Tibial nerve (tissue), 4 donors: ENCODE data around the gene FDPS.

Experiments
- EP300 ChIP-seq, 2 donors: sonication (generic); formaldehyde crosslinking; IDR thresholded peaks; one replicate each; pipeline ENCODE4 v1.6.1; 2017; ENCODE audit warnings: antibody characterized with exemption in 2 of 2, mild to moderate bottlenecking in 1 of 2
- POLR2A ChIP-seq, 2 donors: fragments of 450-650 bp; IDR thresholded peaks; one replicate each; pipeline ENCODE4 v1.6.1; 2017; ENCODE audit warnings: antibody characterized with exemption in 2 of 2, mild to moderate bottlenecking in 2 of 2, moderate library complexity in 2 of 2
- TF ChIP-seq, protein P1 (sequence below), 5 experiments: fragments of 200-600 bp in 3 of 5; fragments of 450-650 bp in 2 of 5; sonication (generic) in 3 of 5; IDR thresholded peaks; one replicate each; pipeline ENCODE4 v1.5.1; 2016 to 2019; ENCODE audit warnings: antibody characterized with exemption in 5 of 5, mild to moderate bottlenecking in 3 of 5, moderate library complexity in 2 of 5

DNA sequence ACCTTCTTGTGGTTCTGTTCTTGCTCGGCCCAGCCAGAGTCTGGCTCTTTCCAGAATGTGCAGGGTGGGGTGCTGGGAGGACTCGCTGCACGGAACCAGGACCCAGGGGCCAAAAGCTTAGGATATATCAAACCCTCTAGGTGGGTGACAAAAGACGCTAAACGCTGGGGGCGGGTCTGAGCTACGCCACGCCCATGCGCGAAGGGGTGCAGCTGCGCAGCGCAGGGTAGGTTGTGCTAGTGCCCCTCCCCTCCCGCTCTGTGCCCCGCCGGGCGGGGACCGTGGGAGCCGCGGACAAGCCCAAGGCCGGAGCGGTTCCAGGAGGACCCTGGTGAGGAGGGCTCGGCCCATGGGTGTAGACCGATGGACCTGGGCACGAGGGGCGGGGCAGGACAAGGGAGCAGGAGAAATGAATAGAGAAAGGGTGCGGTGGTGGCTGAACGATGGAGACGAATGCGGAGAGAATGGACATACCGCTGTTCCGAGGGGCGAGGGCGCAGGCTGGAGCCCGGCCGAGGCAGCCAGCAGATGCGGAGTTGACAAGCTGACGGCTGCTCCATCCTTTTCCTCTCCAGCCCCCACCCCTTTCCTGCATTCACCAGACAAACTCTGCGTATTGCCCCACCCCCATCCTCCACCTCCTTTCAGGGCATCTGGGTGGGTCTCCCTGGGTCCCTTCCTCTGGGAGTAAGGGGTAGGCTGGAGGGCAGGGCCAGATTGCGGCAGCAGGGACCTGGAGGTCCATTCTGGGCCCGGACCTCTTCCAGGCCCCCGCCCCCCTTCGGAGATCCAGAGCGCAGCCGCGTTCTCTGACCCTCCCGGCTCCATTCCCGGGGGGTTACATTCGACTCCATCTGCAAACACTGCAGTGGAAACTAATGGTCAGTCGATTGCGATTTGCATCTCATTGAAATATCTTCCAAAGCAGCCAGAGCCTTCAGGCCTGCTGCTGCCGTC is 12.3 kb downstream of the FDPS start, which contains the start of gene RUSC1:
- TF ChIP-seq POLR2A (IDR thresholded peaks at IDR 0.05) (peak in 1 of 2 donors; percentile 64), EP300 (IDR thresholded peaks at IDR 0.05) (peak; percentile 63 to 80)
- TF ChIP-seq, protein P1, sequence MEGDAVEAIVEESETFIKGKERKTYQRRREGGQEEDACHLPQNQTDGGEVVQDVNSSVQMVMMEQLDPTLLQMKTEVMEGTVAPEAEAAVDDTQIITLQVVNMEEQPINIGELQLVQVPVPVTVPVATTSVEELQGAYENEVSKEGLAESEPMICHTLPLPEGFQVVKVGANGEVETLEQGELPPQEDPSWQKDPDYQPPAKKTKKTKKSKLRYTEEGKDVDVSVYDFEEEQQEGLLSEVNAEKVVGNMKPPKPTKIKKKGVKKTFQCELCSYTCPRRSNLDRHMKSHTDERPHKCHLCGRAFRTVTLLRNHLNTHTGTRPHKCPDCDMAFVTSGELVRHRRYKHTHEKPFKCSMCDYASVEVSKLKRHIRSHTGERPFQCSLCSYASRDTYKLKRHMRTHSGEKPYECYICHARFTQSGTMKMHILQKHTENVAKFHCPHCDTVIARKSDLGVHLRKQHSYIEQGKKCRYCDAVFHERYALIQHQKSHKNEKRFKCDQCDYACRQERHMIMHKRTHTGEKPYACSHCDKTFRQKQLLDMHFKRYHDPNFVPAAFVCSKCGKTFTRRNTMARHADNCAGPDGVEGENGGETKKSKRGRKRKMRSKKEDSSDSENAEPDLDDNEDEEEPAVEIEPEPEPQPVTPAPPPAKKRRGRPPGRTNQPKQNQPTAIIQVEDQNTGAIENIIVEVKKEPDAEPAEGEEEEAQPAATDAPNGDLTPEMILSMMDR (IDR thresholded peaks at IDR 0.05) = peak in 1 of 5 experiments; percentile 14
